T47D (cell line): ENCODE data around the gene TMEM186.
"Not testable (repeated sequence)": the region's sequence is repeated elsewhere in the genome, so short reads cannot be mapped to it uniquely, and the experiment has no call there.

Experiments used
- DNase-seq, 2 experiments: peaks; one replicate each; pipeline versions ENCODE4 v3.0.0 to v3.0.0-alpha.2; 2011 to 2012; ENCODE audit warnings: low read depth in 1 of 2, low spot score in 1 of 2
- JUND ChIP-seq: IDR thresholded peaks from 2 replicates; pipeline ENCODE4 v1.6.1; 2012; ENCODE audit warnings: low read depth
- in situ Hi-C: cut with HindIII; loops from 2 replicates; pipeline ENCODE4 v1.10.0; 2016; ENCODE audit warnings: low sequenced_read_pairs, low pct_unique_long_range_greater_than_20kb

Gene TMEM186

GRCh38 chr16:8797364-8798173, at the start of gene TMEM186, which contains the start of gene PMM2:
Gene TMEM186 (minus strand): TSS chr16:8797639. CDS start chr16:8797614, 25 bp downstream.
Gene PMM2 (plus strand): TSS chr16:8797839. CDS start chr16:8797883, 44 bp downstream.
- peak; percentile 97 to 98 for DNase-seq
- in situ Hi-C loops: no loop called here
- TF ChIP-seq JUND: no peak

- DNase-seq: no peak
- TF ChIP-seq JUND: no peak
- in situ Hi-C loops: no loop called here
These were observed 49.7 kb upstream of the TMEM186 start for GRCh38 chr16:8847145-8847544.

DNA sequence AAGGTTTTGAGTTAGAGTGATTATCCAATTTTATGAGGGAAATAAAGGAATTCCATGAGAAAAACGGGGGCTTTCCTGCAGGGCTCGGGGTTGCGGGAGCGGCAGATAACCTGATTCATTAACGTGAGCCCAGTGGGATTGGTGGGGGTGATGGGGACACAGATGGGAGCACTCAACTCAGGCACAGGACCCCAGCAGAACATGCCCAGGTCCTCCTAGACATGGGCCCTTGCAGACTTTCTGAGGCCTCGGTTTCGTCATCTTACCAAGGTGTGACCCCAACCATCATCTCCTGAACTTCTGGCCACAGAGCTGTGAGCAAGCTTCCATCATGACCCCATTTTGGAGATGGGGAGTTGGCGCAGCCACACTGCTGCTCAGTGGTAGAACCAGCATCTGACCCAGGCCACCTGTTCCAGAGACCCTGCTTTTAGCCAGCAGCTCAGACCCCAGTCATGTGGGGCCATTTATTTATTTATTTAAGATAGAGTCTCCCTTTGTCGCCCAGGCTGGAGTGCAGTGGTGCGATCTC, 49.0 kb upstream of the TMEM186 start:
- DNase-seq: no peak
- TF ChIP-seq JUND: no peak
- in situ Hi-C loops: no loop called here

DNA sequence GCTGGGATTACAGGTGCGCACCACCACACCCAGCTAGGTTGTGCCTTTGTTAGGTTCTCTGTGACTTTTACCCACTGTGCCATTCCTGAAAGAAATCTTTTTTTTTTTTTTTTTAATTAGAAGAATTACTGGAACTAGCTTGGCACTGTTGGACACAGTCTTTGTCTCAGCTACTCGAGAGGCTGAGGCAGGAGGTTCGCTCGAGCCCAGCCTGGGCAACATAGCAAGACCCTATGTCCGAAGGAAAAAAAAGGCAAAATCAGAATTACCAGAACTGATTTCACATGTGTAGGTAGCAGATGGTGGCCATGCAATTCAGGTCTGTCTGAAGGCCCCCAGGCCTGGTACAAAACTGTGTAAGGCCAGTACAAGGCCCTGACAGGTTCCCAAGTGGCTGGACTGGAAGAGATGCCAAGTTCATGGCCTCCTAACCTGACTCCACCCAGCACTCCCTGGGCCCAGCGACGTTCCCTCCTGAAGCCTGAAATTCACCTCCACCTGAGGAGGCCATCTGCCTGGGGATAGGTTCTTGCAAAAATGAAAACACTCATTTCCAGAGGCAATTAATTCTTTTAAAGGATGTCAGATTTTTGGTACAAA, 48.4 kb upstream of the TMEM186 start:
- TF ChIP-seq JUND: no peak
- in situ Hi-C loops: no loop called here
- DNase-seq: no peak

- not testable (repeated sequence) for DNase-seq
These were observed 45.9 kb upstream of the TMEM186 start for GRCh38 chr16:8843296-8843695.

DNA sequence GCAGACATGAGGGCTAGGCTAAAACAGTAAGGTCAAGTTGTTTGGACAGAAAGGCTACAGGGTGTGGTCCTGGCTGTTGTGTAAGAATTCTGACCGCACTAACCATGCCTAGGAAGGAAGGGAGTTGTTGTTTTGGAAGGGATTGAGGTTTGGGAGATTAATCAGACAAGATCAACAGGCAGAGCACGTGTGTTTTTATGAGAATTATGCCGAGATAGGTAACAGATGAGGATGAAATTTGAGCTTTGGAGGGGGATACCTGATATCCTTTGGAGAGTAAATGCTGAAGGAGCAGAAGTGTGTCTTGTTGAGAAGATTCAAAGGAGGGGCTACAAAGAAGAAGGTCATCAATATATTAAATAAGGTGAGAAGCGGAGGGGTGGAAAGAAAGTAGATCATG, 44.6 kb upstream of the TMEM186 start:
- in situ Hi-C loops: not testable (repeated sequence)

More at GRCh38 chr16:8843296-8843695, 45.9 kb upstream of the TMEM186 start:
- in situ Hi-C loops: not testable (repeated sequence)

DNA sequence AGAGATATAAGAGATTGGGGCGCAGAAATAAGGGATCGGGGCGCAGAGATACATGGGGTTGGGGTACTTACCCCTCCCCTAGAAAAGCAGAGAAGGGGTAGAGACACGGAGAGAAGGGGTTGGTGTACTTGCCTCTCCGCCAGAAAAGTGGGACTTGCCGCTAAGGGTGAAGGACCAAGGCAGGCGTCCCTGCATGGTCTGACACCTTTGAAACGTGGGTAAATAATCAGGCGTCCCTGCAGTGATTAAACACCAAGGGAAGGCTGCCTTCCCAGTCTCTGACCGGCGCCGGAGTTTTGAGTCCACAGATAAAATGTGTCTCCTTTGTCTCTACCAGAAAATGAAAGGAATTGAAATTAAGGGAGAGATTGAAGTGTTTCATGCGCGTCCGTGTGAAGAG, 40.2 kb upstream of the TMEM186 start:
- DNase-seq, in situ Hi-C loops: not testable (repeated sequence)

More for the DNA sequence above, 44.6 kb upstream of the TMEM186 start:
- DNase-seq: not testable (repeated sequence)

DNA sequence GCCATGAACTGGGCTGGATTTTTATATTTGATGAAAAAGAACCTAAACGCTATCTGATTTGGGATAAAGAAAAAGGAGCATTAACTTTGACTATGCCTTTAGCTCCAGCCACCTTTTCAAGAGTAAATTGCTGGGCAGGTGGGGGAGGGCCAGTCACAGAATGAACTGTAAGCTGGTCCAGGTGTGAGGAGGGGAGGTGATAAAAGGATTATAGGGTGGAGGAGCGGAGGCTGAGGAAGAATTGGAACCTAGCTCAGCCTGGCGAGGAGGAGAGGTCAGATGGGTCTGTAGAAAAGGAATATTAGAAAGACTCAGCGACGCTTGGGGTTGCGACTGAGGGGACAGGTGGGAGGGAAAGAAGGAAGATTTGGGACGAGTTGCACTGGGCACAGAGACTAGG, 39.4 kb upstream of the TMEM186 start:
- in situ Hi-C loops, DNase-seq: not testable (repeated sequence)

DNA sequence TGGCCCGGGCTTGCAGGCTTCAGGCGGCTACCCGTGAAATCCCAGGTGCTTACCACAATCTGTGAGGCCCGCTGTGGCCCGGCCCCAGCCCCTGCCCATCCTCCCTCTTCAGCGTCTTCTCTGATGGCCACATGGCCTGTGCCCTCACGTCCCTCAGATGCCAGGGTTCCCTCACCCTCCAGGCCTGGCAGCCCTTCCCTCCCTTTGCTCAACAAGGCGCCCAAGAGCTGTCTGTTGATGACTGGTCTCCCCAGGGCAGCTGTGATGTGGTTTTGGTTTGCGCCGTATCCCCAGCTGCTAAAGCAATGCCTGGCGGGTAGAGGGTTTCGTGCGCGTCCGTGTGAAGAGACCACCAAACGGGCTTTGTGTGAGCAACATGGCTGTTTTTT, 35.3 kb upstream of the TMEM186 start:
- no peak for TF ChIP-seq JUND
- no peak for DNase-seq
- in situ Hi-C loops: no loop called here

DNA sequence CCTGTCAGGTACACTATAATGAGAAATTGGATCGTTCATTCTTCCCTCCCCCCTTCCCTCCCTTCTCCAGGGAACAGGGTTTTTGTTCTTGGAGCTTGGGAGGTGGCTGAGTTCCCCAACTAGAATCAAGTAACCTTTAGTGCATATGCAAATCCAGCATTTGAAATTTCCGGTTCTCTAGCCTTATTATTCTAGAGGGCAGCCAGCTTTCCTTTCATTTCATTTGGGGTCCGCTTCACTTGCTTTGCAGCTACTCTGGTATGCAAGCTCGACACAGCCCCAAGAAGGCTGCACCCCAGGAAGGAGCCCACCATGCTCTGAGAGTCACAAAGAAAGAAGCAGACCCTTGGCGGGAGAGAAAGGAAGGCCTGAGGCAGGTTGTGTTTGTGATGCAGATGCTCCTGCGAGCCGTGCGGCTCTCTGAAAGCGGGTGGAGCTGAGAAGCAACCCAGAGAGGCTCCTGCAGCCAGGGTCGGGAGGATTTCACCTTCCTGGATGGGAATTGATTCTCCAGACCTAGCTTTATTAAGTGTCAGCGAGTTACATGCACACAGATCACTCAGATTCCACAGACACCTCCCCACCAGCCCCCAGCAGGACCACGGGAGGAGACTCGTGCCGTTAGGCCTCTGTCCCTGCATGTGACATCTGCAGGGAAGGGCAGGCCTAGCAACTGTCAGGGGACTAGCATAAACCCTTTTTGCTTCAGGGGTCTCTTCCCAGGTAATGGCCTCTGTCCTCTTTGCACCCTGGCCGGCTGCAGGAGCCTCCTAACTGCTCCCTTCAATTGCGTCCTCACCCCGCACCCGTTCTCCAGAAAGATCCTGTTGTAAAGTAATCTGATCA, 34.7 kb upstream of the TMEM186 start:
- TF ChIP-seq JUND: no peak
- in situ Hi-C loops: no loop called here
- DNase-seq: no peak

GRCh38 chr16:8831450-8831849, 34.0 kb upstream of the TMEM186 start:
- no peak for DNase-seq
- TF ChIP-seq JUND: no peak
- in situ Hi-C loops: no loop called here

DNA sequence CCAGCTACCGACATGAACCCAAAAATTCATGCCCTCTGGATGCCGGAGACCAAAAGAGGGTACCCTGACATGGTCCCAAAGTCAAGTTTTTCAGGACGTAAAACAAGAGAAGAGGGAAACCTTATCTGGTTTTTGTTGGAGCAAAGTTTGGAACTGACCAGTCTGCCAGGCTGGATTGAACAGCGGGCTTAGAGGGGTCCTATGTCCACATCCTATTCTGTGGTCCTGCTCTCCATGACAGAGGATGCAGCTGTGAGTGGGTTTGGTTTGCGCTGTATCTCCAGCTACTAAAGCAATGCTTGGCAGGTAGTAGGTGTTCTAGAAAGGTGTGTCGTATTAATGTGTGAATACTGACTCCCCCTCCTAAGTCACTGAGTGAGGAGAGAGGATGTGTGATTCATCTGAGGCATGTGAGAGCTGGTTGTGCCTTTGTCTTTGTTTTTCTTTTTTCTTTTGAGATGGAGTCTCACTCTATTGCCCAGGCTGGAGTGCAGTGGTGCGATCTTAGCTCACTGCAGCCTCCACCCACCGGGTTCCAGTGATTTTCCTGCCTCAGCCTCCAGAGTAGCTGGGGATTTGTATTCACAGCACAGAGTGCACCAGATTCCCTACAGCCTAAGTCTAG, 31.2 kb upstream of the TMEM186 start:
- no peak for TF ChIP-seq JUND
- in situ Hi-C loops: no loop called here
- DNase-seq: no peak
